K562 (cell line): ENCODE data around the gene PLPPR4. TPM values are rescaled to one million over a fixed set of nuclear protein-coding genes. Genes with fewer than 3 reads are reported as not detected.
A peak's percentile ranks its signal among the peaks of the same experiment; 100 is the strongest.

Experiments used
- ATAC-seq: fragments of 200-7000 bp; cut with Tn5 transposase; 3 replicates; pipeline ENCODE4 v1.9.1; 2020; ENCODE audit warnings: moderate library complexity
- BruUV-seq: library from RNA; stranded (reverse); fragments of 400-500 nt; replicated peaks from 2 replicates; lab custom pipeline; 2021; lab: Mats Ljungman, UMichigan
- CTCF ChIA-PET: fragments of 300-600 bp; formaldehyde crosslinking; extraction: SDS; loops from one replicate; lab custom pipeline; 2021; ENCODE audit warnings: low intra/inter-chr PET ratio; lab: Yijun Ruan, JAX
- POLR2A ChIA-PET: fragments of 300-600, 350-650 bp; sonication (Branson Sonifier 250); formaldehyde crosslinking; extraction: SDS; loops from one replicate; lab custom pipeline; 2021; ENCODE audit warnings: antibody characterized with exemption, inconsistent platforms; lab: Yijun Ruan, JAX
- DNase-seq, 4 experiments: peaks; one replicate each; pipeline versions ENCODE4 v3.0.0 to v3.0.0-alpha.2; 2011 to 2018; ENCODE audit warnings: low spot score in 3 of 4, mixed read lengths in 3 of 4; ENCODE audit errors: extremely low read depth in 1 of 4
- FAIRE-seq: peaks from 2 replicates; lab custom pipeline; 2011; peaks lifted over from hg19 to GRCh38; lab: Jason Lieb, UNC
- H2AFZ ChIP-seq: 2 replicates; pipeline ENCODE4 v1.6.0; 2011; ENCODE audit warnings: low read depth, low read length, control low read depth, inconsistent platforms
- H3K27ac ChIP-seq: fragments of 200-600 bp; 3 replicates; pipeline ENCODE4 v1.8.0; 2011; ENCODE audit warnings: low read depth, mild to moderate bottlenecking, control low read depth, inconsistent platforms, low read length, moderate library complexity, mixed read lengths; ENCODE audit errors: extremely low read depth
- H3K27me3 ChIP-seq, 2 experiments: fragments of 300-600 bp in 1 of 2; 2 replicates in 1 of 2; 3 replicates in 1 of 2; pipeline versions ENCODE4 v1.6.0 to v1.8.0; 2011; ENCODE audit warnings: inconsistent platforms in 2 of 2, low read length in 2 of 2, mild to moderate bottlenecking in 1 of 2, mixed read lengths in 1 of 2, moderate library complexity in 1 of 2; ENCODE audit not compliant: control insufficient read depth in 2 of 2, insufficient read depth in 2 of 2
- H3K36me3 ChIP-seq: fragments of 300-600 bp; 3 replicates; pipeline ENCODE4 v1.8.0; 2011; ENCODE audit warnings: mild to moderate bottlenecking, low read length, inconsistent platforms; ENCODE audit not compliant: control insufficient read depth, insufficient read depth
- H3K4me1 ChIP-seq, 2 experiments: fragments of 200-600 bp in 1 of 2; replicated peaks in 1 of 2; 2 replicates in 1 of 2; 3 replicates in 1 of 2; pipeline versions ENCODE4 v1.5.1 to v1.8.0; 2011; ENCODE audit warnings: inconsistent platforms in 2 of 2, low read length in 2 of 2, mild to moderate bottlenecking in 1 of 2, mixed read lengths in 1 of 2, moderate library complexity in 1 of 2; ENCODE audit not compliant: control insufficient read depth in 2 of 2, insufficient read depth in 2 of 2
- H3K4me2 ChIP-seq: 2 replicates; pipeline ENCODE4 v1.6.1; 2011; ENCODE audit warnings: low read length, control low read depth, inconsistent platforms, mixed read lengths; ENCODE audit not compliant: insufficient read depth
- H3K4me3 ChIP-seq: fragments of 200-600 bp; sonication (generic), shearing (Covaris generic); 2 replicates; pipeline ENCODE4 v1.5.1; 2016; ENCODE audit warnings: control low read depth, inconsistent platforms
- H3K79me2 ChIP-seq: fragments of 200-600 bp; 3 replicates; pipeline ENCODE4 v1.8.0; 2011; ENCODE audit warnings: low read length, inconsistent platforms; ENCODE audit not compliant: control insufficient read depth, insufficient read depth
- H3K9ac ChIP-seq, 2 experiments: 2 replicates each; pipeline versions ENCODE4 v1.6.0 to v1.6.1; 2011; ENCODE audit warnings: low read depth in 2 of 2, low read length in 2 of 2, control low read depth in 1 of 2, inconsistent platforms in 1 of 2, mild to moderate bottlenecking in 1 of 2, mixed read lengths in 1 of 2; ENCODE audit not compliant: insufficient read depth in 1 of 2
- H3K9me1 ChIP-seq: one replicate; pipeline ENCODE4 v1.6.0; 2011; ENCODE audit warnings: inconsistent platforms, mild to moderate bottlenecking, low read length, moderate library complexity; ENCODE audit not compliant: control insufficient read depth, insufficient read depth
- H3K9me3 ChIP-seq: replicated peaks from 2 replicates; pipeline ENCODE4 v1.5.1; 2011; ENCODE audit warnings: low read depth, low read length, inconsistent platforms; ENCODE audit not compliant: control insufficient read depth, insufficient read depth
- H4K20me1 ChIP-seq: replicated peaks from 2 replicates; pipeline ENCODE4 v1.6.1; 2011; ENCODE audit warnings: low read length, inconsistent platforms, mixed read lengths; ENCODE audit not compliant: control insufficient read depth, insufficient read depth
- C11orf30 ChIP-seq: fragments of 450-650 bp; IDR thresholded peaks from 2 replicates; pipeline ENCODE4 v1.6.1; 2016; ENCODE audit warnings: low read depth, mild to moderate bottlenecking
- HNRNPUL1 ChIP-seq: fragments of 200-400 bp; formaldehyde crosslinking; IDR thresholded peaks from 2 replicates; pipeline ENCODE4 v1.6.1; 2017; ENCODE audit warnings: low read length
- MAFF ChIP-seq: IDR thresholded peaks from 2 replicates; pipeline ENCODE4 v1.6.1; 2012; ENCODE audit warnings: low read length, improper control_type of control experiment
- MAFG ChIP-seq: fragments of 450-650 bp; conservative IDR thresholded peaks from 2 replicates; pipeline ENCODE4 v1.6.1; 2016; ENCODE audit warnings: missing genetic modification characterization, missing compliant biosample characterization
- MAFK ChIP-seq: IDR thresholded peaks from 2 replicates; pipeline ENCODE4 v1.6.1; 2011; ENCODE audit warnings: low read length, improper control_type of control experiment
- NFIC ChIP-seq: fragments of 450-650 bp; IDR thresholded peaks from 2 replicates; pipeline ENCODE4 v1.6.1; 2017; ENCODE audit warnings: mild to moderate bottlenecking, inconsistent platforms
- TOE1 ChIP-seq, 2 experiments: fragments of 450-650 bp in 1 of 2; sonication (generic) in 1 of 2; formaldehyde crosslinking in 1 of 2; IDR thresholded peaks; 2 replicates each; pipeline versions ENCODE4 v1.7.1 to v1.8.0; 2016 to 2022; ENCODE audit warnings: borderline replicate concordance in 2 of 2, mild to moderate bottlenecking in 2 of 2, antibody characterized with exemption in 1 of 2, inconsistent platforms in 1 of 2, low read depth in 1 of 2, missing genetic modification reagents in 1 of 2, moderate library complexity in 1 of 2
- U2AF2 ChIP-seq: fragments of 200-400 bp; formaldehyde crosslinking; optimal IDR thresholded peaks from 2 replicates; pipeline ENCODE3; 2017; ENCODE audit warnings: low read depth, mild to moderate bottlenecking, low read length
- ZFP1 ChIP-seq: fragments of 450-650 bp; formaldehyde crosslinking; IDR thresholded peaks from 2 replicates; pipeline ENCODE4 v1.4.0; 2020; ENCODE audit warnings: mild to moderate bottlenecking, mixed read lengths
- ZNF316 ChIP-seq: fragments of 450-650 bp; IDR thresholded peaks from 2 replicates; pipeline ENCODE4 v1.6.1; 2016
- ZNF589 ChIP-seq: fragments of 200-800 bp; sonication (Bioruptor generic); IDR thresholded peaks from 2 replicates; pipeline ENCODE4 v1.6.1; 2016; ENCODE audit warnings: low read depth, missing genetic modification characterization, missing compliant biosample characterization
- WGBS: fragments of 100-300 bp; shearing (Covaris generic); methylation state at CpG from one replicate; pipeline ENCODE4 v1.1.6; 2016; ENCODE audit warnings: low coverage, mixed read lengths; ENCODE audit not compliant: insufficient coverage; ENCODE audit errors: missing lambda C conversion rate; 5-methylcytosine and 5-hydroxymethylcytosine counted together
- in situ Hi-C: fragments of 300-500 bp; cut with MboI; formaldehyde crosslinking; loops from 4 replicates; pipeline ENCODE4 v1.15.0; 2018; ENCODE audit warnings: inconsistent platforms, mixed read lengths
- intact Hi-C: fragments of 100-400 bp; cut with micrococcal nuclease; formaldehyde crosslinking; loops from 2 replicates; pipeline ENCODE4 v1.14.2; 2022
- polyA plus RNA-seq, 8 experiments: library from polyadenylated mRNA; depleted of rRNA in 4 of 8; stranded (reverse) in 5 of 8; unstranded in 3 of 8; fragments of >200 nt; fragmentation: Nextera tagmentation in 2 of 8; fragmentation: Illumina TruSeq in 1 of 8; extraction: Ambion mirVana in 2 of 8; extraction: Trizol in 1 of 8; gene quantifications; 2 replicates each; pipeline versions ENCODE4 v1.2.1 to v1.2.3, GENCODE V29; 2011 to 2014; ENCODE audit warnings: inconsistent platforms in 1 of 8, missing spikeins in 1 of 8
- total RNA-seq, 7 experiments: library from RNA; depleted of rRNA in 6 of 7; stranded (reverse); fragments of >200 nt in 6 of 7; fragmentation: Illumina TruSeq in 2 of 7; extraction: Trizol in 2 of 7; gene quantifications; 2 replicates each; pipeline versions ENCODE4 v1.2.1 to v1.2.3, GENCODE V29; 2011 to 2021; ENCODE audit warnings: low replicate concordance in 1 of 7

Gene PLPPR4
- total and polyA plus RNA-seq, 9 of the 15 experiments (the other 6 are each of a cell fraction or from before 2014, with no cell fraction given): not detected

DNA sequence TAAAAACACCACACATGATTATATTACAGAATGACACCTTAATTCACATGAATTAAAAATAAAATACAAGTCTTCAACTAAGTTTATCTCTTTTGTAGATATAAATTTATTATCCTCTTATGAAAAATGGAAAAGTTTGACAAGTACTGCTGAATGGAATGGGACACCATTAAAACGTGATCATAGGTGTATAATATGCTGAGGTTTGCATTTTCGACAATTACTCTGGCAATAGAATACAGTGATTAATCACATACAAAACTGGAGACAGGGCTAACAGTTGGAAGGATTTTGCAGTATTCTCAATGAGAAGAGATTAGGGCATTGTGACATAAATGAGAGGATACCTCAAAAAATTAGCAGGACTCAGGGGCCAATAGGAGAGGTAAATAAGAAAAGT lies 17.1 kb upstream of the PLPPR4 start:
- TF ChIP-seq MAFF (peak; percentile 91), NFIC (no peak), MAFK (peak; percentile 93), C11orf30 (peak; percentile 70), ZNF316 (peak; percentile 84), MAFG (peak; percentile 67), HNRNPUL1 (no peak)
- Histone ChIP-seq H3K9ac (no peak overlapping the region), H2AFZ (no peak overlapping the region), H3K36me3 (no peaks in the 10 kb centered on the region), H3K9me1 (no peaks in the 10 kb centered on the region), H3K4me3 (no peak overlapping the region), H3K79me2 (no peaks in the 10 kb centered on the region), H4K20me1 (no peaks in the 10 kb centered on the region), H3K27me3 (no peaks in the 10 kb centered on the region), H3K4me2 (no peak overlapping the region), H3K4me1 (no peaks in the 10 kb centered on the region), H3K27ac (no peak overlapping the region), H3K9me3 (no peaks in the 10 kb centered on the region)
- ChIA-PET POLR2A (no interaction called here), CTCF (no interaction called here)
- BruUV-seq: no TSS peak
- intact Hi-C loops (no loop called here), in situ Hi-C loops (no loop called here)
- ATAC-seq (no peak), DNase-seq (no peak), FAIRE-seq (no peak)
- WGBS: 3% methylated on average over 2 of the region's 2 CpGs

DNA sequence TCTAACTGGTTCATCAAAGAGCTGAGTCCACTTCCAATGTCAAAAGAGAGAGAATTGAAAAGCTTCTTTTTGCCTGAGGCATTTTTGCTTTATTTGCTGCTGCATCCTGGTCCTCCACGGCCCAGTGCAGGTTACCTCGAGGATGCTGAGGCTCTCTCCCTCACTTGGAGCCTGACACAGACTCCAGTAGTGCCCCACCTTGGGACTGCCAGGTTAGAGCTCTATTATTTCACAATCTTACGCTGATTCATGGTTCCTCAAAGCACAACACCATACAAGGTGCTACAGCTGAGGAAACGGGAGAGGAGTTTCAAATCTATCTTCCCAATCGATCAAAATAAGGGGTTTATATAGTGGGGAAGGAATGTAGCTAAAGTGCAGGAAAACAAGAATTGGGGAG lies 13.6 kb upstream of the PLPPR4 start:
- POLR2A ChIA-PET: no interaction called here
- Histone ChIP-seq H3K9me1 (no peaks in the 10 kb centered on the region), H3K9me3 (no peaks in the 10 kb centered on the region), H2AFZ (no peak overlapping the region), H3K4me1 (no peaks in the 10 kb centered on the region), H3K4me3 (no peak overlapping the region), H4K20me1 (no peaks in the 10 kb centered on the region), H3K4me2 (no peak overlapping the region), H3K36me3 (no peaks in the 10 kb centered on the region), H3K9ac (no peak overlapping the region), H3K27ac (no peak overlapping the region), H3K27me3 (no peaks in the 10 kb centered on the region), H3K79me2 (no peaks in the 10 kb centered on the region)
- CTCF ChIA-PET: no interaction called here
- WGBS: 2% methylated on average over 5 of the region's 5 CpGs
- intact Hi-C loops (no loop called here), in situ Hi-C loops (no loop called here)
- DNase-seq: no peak
- FAIRE-seq: no peak
- no peak for ATAC-seq
- no TSS peak for BruUV-seq
- no peak for TF ChIP-seq ZNF316
- no peak for TF ChIP-seq ZNF589
- no peak for TF ChIP-seq TOE1 (IDR thresholded peaks at IDR 0.05; ENCODE audit: borderline replicate concordance)
- TF ChIP-seq TOE1 (CRISPR knock-in tag; IDR thresholded peaks at IDR 0.05; ENCODE audit: borderline replicate concordance, low read depth): no peak
- TF ChIP-seq ZFP1 (CRISPR knock-in tag): no peak
- no peak for TF ChIP-seq U2AF2
